GM21737 (cell line): ENCODE results near the gene KCNH2.
"Not testable (repeated sequence)": the region's sequence is repeated elsewhere in the genome, so short reads cannot be mapped to it uniquely, and the experiment has no call there.

Experiments used
- ATAC-seq: cut with Tn5 transposase; IDR thresholded peaks from one replicate; pipeline ENCODE4 v1.9.1; 2021; ENCODE audit warnings: mild to moderate bottlenecking, moderate library complexity; ENCODE audit not compliant: unreplicated experiment

KCNH2 gene

GRCh38 chr7:150910996-150911422 lies 67.1 kb downstream of the KCNH2 start:
- no peak for ATAC-seq

GRCh38 chr7:150910305-150910995 lies 67.7 kb downstream of the KCNH2 start:
- ATAC-seq: not testable (repeated sequence)

- no peak for ATAC-seq
Observed at GRCh38 chr7:150909200-150909995, 68.7 kb downstream of the KCNH2 start.

- ATAC-seq: no peak
Observed at GRCh38 chr7:150908173-150908572, 69.9 kb downstream of the KCNH2 start.

DNA sequence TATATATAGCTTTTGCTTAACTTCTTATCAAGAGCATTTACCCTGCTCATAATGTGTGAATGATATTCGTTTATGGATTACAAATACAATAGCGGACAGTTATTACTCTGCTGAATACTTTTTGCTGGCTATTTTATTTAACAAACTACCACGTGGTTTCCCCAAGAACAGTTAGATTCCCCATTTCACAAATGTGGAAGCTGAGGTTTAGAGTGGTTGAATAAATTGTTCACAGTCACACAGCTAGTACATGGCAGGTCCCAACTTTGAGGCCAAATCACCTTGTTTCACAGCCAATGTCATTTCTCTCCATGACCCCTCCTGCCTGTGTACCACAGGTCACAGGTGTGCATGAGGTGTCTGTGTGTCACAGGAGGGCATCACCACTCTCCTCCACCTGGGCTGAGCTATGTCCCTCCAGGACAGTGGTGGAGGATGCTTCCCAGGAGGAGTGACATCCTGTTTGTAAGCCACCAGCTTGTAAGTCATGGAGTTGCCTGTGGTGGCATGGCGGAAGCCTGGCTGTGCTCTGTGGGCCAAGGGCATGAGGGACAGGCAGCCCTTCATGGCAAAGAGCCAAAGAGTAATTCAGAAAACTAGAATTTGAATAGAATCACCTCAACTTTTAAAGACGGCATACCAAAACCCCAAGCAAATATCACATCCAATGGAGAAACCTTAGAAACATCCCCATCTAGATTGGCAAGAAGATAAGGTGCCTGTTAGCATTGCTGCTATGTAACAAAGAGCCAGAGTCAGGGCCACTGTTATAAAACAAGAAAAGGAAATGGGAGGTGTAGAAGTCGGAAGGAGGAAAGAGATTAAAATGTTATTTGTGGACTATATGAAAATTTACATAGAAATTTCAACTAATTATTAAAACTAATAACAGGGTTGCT lies 73.9 kb downstream of the KCNH2 start:
- no peak for ATAC-seq

- ATAC-seq: no peak
Observed at GRCh38 chr7:150903606-150904005, 74.5 kb downstream of the KCNH2 start.

GRCh38 chr7:150902078-150903033 lies 75.8 kb downstream of the KCNH2 start:
- ATAC-seq: no peak

DNA sequence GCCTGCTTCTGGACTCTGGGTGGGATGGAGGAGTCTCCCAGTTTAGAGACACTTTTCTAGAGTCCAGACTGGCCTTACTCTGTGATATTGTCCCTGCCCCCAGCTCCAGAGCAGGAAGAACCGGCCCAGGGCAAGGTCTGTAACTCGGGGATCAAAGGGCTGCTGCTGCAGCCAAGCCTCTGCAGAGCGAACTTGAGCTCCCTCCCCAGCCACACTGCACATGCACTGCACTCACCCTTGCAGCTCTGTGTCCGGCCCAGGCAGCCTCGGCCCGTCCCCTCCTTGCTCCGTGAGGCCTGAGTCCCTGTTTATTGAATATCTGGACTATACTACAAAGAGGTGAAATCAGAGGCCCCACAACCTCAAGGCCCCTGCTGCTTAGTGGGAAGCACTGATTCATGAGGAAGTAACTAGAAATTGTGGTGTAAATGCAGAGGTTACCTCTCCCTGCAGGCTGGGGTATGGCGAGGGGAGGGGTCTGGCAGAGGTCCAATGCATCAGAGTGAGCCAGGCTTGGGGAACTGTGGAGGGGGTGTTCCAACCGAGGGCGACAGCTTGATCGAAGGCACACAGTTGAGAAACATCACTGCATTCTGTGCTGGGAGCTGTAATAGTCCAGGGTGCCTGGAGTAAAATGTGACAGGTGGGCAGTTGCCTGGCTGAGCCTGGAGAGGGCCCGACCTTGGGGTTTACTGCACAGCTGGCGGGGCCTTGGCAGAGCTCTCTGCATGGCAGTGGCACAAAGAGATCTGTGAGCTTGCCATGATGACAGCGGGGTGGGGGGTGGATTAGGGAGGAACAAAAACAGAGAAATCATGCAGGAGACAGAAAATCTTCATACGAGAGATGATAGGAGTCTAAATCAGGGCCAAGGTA lies 76.7 kb downstream of the KCNH2 start:
- ATAC-seq: no peak

- no peak for ATAC-seq
Observed at GRCh38 chr7:150900675-150901074, 77.4 kb downstream of the KCNH2 start.

GRCh38 chr7:150898475-150899011 lies 79.6 kb downstream of the KCNH2 start:
- no peak for ATAC-seq

DNA sequence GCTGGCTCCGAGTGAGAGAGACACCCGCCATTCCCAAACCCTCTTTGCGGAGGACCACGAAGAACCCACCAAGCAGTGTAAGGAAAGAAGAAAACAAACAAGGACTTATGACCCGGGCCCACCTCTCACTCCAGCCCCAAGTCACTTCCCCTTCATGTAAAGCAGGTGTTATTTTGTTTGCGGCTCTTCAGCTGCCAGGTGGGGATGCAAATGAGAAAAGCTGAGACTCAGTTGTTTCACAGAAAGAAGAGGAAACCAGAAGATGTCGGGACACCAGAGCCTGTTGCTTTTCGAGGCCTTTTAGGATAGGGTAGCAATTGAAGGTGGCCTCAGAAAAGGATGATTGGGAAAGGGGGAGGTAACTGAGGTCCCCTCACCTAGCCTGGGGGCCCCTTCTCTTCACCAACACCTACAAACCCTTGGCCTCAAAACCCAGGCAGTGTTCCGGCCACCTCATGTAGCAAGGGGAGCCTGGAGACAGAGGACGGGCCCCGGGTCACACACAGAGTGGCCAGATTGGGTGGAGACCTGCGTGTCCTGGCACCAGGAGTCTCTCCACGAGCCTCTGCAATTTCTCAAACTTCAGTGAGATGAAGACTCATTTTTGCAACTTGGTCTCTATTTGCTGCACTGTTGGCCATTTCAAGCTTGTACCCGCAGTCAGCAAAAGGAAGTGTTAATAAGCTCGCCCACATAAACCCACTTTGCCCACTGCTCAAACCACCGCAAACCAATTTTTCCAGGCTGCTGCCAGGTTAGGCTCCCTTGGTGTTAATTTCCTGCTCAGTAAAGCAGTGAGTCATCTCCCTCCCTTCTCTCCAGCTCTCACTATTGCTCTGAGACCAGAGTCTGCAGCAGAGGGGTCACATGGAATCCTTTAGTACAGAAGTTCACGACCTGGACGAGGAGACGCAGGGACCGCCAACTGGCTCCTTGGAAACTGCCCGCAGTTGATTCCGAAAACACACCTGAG lies 80.3 kb downstream of the KCNH2 start:
- no peak for ATAC-seq

DNA sequence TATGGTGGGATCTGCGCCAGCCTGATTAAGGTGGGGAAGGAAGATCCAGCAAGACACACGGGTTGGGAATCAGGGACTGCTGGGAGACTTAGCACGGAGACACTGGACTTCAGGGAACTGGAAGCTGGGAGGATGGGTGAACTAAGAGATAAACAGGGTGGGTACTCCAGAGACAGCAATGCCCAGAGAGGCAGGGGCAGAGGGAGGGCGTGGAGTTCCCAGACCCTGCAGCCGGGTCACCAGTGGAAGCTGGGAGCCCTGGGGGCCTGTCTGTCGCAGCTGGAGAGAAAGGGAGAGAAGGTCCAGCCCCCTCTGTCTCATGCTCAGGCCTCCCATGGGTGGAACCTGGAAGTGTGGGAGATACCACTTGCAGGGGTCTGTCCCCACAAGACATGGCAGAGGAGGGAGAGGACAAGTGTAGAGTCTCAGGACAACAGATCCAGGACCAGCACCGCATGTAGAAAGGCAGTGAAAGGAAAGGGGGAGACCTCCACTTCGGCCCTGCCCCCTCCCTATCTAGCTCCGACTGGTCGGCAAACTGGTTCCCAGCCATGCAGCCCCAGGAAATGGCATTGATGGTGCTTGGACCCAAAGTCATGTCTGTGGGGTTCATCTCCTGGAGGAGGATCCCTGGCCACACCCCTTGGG lies 81.4 kb downstream of the KCNH2 start:
- no peak for ATAC-seq

DNA sequence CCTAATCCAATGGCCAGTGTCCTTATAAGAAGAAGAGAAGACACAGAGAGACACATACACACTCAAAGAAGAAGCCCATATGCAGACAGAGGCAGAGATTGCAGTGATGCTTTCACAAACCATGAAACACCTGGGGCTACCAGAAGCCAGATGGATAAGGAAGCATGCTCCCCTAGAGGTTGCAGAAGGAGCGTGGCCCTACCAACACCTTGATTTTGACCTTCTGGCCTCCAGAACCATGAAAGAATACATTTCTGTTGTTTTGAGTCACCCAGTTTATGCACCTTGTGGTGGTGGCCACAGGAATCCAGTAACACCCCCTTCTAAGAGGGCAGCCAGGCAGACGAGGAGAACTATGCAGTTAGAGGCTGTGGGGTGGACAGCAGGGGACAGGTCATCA lies 82.3 kb downstream of the KCNH2 start:
- ATAC-seq: no peak
